ENCODE measurements around the gene COL4A6. TPM values are rescaled to one million over a fixed set of nuclear protein-coding genes. Genes with fewer than 3 reads are reported as not detected.

COL4A6 gene
- total RNA-seq, 4 donors from 2014 or later = 0.16 to 6.2 (median 1.5) TPM

- TF ChIP-seq, protein P1, sequence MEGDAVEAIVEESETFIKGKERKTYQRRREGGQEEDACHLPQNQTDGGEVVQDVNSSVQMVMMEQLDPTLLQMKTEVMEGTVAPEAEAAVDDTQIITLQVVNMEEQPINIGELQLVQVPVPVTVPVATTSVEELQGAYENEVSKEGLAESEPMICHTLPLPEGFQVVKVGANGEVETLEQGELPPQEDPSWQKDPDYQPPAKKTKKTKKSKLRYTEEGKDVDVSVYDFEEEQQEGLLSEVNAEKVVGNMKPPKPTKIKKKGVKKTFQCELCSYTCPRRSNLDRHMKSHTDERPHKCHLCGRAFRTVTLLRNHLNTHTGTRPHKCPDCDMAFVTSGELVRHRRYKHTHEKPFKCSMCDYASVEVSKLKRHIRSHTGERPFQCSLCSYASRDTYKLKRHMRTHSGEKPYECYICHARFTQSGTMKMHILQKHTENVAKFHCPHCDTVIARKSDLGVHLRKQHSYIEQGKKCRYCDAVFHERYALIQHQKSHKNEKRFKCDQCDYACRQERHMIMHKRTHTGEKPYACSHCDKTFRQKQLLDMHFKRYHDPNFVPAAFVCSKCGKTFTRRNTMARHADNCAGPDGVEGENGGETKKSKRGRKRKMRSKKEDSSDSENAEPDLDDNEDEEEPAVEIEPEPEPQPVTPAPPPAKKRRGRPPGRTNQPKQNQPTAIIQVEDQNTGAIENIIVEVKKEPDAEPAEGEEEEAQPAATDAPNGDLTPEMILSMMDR (IDR thresholded peaks at IDR 0.05; ENCODE audit: low read depth) = no peak
Observed at GRCh38 chrX:108270280-108270679, 167.9 kb downstream of the COL4A6 start.

DNA sequence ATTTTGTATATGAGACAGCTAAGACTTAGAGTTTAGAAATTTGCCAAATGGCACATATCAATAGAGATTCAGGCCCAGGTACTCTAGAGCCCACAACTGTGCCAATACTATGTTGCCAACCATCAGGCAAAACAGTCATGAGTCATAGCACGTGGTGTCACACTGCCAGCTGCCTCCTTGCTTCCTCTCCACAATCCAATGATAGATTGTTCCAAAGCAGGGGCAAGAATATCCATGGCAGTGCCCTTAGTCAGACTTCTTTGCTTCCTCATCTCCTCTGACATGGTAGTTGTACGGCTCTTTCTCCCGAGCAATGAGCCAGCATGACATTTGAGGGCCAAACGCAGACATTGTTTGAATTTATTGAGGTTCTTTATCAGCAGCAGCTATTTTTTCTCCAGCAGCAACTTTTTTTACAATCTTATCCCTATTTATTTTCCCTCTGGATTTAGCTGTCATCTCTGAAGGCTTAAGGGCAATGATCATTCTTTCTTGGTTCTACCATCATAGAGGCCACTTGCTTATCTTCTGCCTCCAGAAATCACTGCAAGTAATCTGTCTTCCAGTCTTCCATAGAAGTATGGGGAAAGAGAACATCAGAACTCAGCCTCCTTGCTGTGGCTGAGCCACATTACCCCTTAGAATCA lies 169.7 kb downstream of the COL4A6 start:
- TF ChIP-seq, protein P1 (IDR thresholded peaks at IDR 0.05; ENCODE audit: low read depth) = no peak

DNA sequence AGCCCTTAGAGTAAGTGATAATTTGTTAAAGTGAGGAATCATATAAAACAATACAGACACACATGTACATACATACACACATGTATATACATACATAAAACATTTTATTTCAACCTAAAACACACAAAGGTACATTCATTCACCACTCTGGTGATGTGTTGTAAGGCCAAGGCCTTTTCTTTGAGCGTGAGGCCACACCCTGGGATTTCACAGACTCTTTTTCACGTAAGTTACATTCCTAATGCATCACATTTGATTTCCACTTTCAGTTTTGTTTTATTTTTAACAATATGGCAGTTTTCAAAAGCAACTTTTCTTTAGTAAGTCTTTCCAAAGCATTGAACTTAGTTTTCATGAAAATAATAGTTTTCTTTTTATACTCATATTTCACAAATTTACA lies 170.7 kb downstream of the COL4A6 start:
- TF ChIP-seq, protein P1 (IDR thresholded peaks at IDR 0.05; ENCODE audit: low read depth) = no peak

DNA sequence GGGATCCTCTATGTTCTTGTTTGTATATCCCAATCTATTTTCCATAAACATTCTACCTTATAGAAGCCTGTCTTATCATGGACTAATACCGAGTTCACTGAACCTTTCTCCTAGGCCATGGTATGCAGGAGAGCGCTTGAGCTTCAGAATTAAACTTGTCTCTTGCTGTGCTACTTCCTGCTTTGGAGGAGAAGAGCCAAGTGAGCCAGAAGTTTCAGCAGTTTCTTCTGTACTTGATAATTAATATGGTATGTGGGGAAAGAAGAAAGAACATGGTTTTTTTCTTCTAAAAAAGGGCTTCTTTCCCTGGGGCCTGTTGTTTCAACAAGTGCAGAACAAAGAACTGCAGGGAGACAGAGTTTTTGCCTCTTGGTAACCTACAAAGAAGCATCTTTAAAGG lies 173.8 kb downstream of the COL4A6 start:
- TF ChIP-seq, protein P1 (IDR thresholded peaks at IDR 0.05; ENCODE audit: low read depth) = no peak

DNA sequence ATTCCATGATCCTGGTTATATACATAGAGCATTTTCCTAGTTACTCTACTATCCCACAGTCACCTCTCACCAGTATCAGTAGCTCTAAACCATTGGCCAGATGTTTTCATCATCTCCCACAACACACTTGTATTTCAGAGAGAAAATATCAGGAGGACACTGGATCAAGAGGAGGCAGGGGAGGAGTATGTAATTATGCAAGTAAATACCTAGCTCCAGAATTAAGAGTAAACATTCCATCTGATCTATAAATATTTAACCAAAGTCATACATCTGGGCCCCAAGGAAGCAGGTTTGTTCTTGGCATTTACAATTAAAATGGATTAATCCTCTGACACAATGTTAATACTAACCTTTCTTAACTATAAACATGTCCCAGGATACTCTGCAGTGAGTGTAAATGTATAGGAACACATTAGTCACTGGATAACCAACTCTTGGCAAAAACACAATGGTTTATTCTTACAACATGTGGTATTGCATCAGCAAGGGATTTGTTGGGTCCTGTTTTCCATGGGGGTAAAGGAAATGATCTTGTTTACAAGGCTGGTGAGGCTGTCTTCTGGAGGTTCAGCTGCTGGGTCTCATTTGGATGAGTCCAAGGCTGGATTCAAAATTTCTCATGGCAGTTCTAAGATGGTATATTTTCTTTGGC lies 176.5 kb downstream of the COL4A6 start:
- TF ChIP-seq, protein P1 (IDR thresholded peaks at IDR 0.05; ENCODE audit: low read depth) = no peak

DNA sequence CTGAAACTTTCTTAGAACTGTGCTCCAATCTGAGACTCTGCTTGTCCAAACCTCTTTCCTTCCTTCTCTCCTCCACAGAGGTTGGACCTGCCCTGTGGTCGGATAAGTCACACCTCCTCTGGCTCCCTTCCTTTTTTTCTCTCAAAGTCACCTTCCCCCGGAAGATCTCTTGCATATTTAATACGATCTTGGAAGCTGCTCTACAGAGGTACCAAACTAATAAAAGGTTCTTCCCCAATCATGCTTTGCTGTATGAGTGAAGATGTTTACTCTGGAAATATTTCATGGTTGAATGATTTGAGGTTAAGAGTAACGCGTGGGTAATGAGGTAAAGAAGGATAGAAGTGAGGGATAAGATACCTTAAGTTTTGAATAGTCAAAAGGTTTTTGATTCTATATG lies 180.7 kb downstream of the COL4A6 start:
- TF ChIP-seq, protein P1 (IDR thresholded peaks at IDR 0.05; ENCODE audit: low read depth) = no peak

DNA sequence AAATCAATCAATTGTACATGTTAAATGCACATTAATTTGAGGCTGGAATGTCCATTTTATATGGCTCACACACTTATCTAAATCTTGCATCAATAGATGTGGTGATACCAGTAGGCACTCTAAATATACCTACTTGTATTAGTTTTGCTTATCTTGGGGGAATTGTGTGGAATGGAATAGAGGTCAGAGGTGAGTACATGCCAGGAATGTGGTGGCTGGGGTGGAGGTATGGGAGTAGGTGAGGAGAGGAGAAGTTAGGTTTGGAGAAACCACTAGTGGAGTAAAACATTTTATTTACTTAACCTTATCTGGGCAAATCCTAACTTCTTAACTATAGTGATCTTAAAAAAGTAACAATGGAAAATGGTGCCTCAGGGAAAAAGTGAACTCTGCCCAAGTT lies 183.6 kb downstream of the COL4A6 start:
- TF ChIP-seq, protein P1 (IDR thresholded peaks at IDR 0.05; ENCODE audit: low read depth) = no peak
